Ramos (cell line): ENCODE results near the gene FOSB.

Experiments used
- in situ Hi-C: fragments of 300-500 bp; cut with MboI; formaldehyde crosslinking; loops from one replicate; pipeline ENCODE4 v1.14.3; 2022; ENCODE audit warnings: low sequenced_read_pairs; ENCODE audit not compliant: unreplicated experiment

The FOSB gene

DNA sequence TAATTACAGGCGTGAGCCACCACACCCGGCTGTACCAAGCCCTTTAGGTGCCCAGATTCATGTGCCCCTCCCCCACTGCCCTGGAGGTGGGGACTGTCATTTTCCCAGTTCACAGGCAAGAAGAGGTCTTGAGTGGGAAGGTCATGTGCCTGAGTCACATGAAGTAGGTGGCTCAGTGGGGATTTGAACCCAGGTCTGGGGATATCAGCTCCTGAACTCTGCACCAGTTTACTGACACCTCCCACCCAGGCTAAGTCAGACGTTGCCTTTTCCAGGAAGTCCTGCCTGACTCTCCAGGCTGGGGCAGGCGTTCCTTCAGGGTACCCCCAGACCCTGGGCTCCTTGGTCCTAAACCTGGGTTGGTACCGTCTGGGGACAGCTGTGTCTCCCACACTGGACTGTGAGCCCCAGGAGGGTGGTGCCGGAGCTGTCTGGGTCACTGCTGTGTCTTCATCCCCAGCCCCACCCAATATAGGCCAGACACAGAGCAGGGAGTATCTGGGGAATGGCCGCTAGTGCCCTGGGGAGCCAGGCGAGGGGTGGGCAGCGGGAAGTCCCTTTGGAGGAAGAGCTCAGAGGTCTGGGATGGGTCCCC, 48.1 kb downstream of the FOSB start:
- in situ Hi-C loops, result loop anchor here (5.0 kb wide), 1 partner anchor 41 kb away; no protein-coding TSS in a partner anchor

DNA sequence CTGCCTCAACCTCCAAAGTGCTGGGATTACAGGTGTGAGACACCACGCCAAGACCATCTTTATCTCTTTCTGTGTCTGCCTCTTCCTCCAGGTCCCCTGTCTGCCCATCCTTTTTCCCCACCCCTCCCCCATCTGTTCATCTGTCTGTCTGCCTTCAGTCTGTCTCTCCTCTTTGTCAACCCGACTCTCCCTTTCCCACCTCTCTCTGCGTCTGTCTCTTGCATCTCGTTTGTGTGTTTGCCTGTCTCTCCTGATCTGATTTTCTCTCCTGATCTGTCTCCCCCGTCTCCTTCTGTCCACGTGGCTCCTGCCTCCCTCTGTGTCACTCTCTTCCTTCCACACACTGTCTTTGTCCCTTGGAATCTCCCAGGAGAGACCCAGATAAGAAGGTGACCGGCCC, 49.4 kb downstream of the FOSB start:
- in situ Hi-C loops, result loop anchor here (5.0 kb wide), 1 partner anchor 40 kb away; no protein-coding TSS in a partner anchor

DNA sequence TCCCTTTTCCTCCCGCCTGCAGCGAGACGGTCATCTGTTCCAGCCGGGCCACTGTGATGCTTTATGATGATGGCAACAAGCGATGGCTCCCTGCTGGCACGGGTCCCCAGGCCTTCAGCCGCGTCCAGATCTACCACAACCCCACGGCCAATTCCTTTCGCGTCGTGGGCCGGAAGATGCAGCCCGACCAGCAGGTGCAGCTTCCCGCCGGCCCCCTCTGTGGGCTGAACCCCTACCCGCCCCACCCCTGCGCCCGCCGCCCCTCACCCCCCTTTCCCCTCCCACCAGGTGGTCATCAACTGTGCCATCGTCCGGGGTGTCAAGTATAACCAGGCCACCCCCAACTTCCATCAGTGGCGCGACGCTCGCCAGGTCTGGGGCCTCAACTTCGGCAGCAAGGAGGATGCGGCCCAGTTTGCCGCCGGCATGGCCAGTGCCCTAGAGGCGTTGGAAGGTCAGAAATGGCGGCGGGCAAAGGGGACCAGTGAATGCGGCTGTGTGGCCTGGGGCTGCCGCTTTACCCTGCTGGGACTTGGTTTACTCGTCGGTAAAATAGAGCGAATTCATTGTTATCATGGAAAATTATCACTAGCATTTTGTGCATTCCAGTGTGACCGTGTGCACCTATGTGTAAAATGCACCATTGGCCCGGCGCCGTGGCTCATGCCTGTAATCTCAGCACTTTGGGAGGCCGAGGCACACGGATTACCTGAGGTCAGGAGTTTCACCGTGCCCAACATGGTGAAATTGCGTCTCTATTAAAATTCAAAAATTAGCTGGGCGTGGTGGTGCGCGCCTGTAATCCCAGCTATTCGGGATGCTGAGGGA, 50.1 kb downstream of the FOSB start:
- in situ Hi-C loops, result loop anchor here (5.0 kb wide), 1 partner anchor 39 kb away; no protein-coding TSS in a partner anchor

DNA sequence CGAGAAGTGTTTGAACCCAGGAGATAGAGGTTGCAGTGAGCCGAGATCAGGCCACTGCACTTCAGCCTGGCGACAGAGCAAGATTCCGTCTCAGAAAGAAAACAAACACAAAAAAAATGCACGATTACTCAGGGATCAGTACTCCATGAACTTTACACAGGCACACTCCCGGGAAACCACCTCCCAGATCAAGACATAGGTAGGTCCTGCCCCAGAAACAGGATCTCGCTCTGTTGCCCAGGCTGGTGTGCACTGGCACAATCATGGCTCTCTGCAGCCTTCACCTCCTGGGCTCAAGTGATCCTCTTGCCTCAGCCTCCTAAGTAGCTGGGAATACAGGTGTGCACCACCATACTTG, 50.7 kb downstream of the FOSB start:
- in situ Hi-C loops, result loop anchor here (5.0 kb wide), 1 partner anchor 39 kb away; no protein-coding TSS in a partner anchor

DNA sequence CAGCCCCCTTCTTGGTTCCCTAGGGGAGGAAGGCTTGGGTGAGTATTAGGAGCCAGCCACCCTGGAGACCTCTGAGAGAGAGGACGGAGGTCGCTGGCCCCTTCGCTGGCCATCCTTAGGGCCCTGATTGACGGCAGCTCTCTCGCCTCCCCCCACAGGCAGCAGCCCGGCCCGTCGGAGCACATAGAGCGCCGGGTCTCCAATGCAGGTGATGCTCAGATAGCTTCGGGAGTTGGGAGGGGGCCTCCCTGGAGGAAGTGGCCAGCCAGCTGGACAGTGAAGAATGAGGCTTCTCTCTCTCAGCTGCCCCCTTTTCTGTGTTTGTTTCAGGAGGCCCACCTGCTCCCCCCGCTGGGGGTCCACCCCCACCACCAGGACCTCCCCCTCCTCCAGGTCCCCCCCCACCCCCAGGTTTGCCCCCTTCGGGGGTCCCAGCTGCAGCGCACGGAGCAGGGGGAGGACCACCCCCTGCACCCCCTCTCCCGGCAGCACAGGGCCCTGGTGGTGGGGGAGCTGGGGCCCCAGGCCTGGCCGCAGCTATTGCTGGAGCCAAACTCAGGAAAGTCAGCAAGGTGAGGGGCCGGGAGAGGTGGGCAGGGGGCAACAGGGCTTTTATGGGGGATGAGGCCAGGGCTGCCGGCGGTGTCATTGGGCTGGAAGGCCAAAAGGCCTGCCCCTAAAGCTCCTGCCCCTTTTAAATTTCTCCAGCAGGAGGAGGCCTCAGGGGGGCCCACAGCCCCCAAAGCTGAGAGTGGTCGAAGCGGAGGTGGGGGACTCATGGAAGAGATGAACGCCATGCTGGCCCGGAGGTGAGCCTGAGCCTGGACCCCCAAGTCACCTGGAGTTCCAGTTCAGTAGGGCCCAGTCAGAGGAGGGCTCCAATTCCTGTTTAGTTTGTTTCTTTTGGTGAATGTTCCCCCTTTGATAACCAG, 54.5 kb downstream of the FOSB start:
- in situ Hi-C loops, result no loop called here

DNA sequence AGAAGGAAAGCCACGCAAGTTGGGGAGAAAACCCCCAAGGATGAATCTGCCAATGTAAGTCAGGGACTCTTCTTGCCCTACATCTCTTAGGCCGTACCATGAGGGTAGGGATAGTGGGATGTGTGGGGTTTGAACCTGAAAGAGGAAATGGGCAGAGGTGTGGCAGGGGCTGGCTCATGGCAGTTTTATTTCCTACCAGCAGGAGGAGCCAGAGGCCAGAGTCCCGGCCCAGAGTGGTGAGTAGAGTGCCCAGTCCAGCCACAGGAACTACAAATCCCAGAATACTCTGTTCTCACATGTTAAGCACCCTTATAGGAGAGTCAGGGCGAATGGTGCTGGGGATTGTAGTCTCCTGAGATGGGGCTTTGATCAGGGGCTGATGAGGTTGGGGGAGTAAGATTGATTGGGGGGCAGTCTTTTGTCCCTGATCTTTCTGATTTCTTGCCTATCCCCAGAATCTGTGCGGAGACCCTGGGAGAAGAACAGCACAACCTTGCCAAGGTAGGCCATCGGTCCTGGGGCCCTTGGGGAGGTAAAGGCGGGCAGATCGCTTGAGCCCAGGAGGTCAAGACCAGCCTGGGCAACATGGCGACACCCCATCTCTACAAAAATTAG, 56.0 kb downstream of the FOSB start:
- in situ Hi-C loops, result no loop called here

DNA sequence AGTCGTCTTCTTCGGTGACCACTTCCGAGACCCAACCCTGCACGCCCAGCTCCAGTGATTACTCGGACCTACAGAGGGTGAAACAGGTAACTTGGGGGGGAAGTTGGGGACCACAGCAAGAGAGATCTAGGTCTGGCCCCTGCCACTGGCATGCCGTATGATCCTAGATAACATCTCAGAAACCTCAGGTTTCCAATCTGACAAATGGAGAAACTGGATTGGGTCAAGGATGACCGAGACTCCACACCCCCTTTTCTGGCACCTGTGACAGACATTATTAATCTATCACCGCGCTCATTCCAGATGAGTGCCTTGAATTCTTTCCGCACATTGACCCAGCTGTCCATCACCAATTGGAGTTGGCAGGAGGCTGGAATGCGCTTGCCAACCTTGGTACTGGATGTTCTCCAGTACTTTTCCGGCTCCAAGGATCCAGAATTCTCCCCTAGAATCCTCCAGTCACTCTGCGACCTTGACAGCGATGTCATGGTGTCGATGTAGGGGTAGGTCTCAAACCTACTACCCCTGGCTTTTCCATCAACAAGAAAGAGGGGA, 56.9 kb downstream of the FOSB start:
- in situ Hi-C loops, result no loop called here
